HepG2 (cell line): ENCODE measurements around the gene TMEM135.

Experiments
- ELF1 ChIP-seq: sonication (generic); formaldehyde crosslinking; IDR thresholded peaks from 2 replicates; pipeline ENCODE4 v1.4.0; 2020; ENCODE audit warnings: missing genetic modification reagents
- NPAS2 ChIP-seq: sonication (generic); formaldehyde crosslinking; IDR thresholded peaks from 2 replicates; pipeline ENCODE4 v1.8.0; 2022; ENCODE audit warnings: mild to moderate bottlenecking, missing genetic modification reagents, borderline replicate concordance
- ZNF839 ChIP-seq: sonication (generic); formaldehyde crosslinking; IDR thresholded peaks from 2 replicates; pipeline ENCODE4 v1.4.0; 2020; ENCODE audit warnings: missing genetic modification reagents, mild to moderate bottlenecking, borderline replicate concordance

GRCh38 chr11:87125257-87125656 is 87.5 kb downstream of the TMEM135 start:
- TF ChIP-seq ELF1 (no peak), NPAS2 (CRISPR knock-in tag) (no peak), ZNF839 (CRISPR knock-in tag) (no peak)
